Measurements from ENCODE around the gene PLEKHG3.

DNA sequence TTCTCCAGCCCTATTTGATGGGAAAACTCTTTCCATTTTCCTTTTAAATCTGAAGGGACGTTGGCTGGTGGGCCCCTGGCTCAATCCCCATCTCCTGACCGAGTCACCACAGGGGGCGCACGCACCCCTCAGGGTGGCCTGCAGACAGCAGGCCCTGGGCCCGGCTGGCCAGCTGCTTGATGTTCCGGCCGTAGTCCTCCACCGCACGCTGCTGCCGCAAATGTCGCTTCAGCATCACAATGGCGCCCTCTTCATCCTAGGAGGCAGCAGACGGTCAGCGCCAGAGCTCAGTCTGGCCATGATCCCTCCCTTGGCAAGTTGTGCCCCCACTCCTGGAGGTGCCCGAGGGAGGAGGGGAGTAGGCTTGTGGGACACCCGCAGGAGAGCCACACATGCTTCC lies 70.0 kb downstream of the PLEKHG3 start:
- TF ChIP-seq, protein P1, sequence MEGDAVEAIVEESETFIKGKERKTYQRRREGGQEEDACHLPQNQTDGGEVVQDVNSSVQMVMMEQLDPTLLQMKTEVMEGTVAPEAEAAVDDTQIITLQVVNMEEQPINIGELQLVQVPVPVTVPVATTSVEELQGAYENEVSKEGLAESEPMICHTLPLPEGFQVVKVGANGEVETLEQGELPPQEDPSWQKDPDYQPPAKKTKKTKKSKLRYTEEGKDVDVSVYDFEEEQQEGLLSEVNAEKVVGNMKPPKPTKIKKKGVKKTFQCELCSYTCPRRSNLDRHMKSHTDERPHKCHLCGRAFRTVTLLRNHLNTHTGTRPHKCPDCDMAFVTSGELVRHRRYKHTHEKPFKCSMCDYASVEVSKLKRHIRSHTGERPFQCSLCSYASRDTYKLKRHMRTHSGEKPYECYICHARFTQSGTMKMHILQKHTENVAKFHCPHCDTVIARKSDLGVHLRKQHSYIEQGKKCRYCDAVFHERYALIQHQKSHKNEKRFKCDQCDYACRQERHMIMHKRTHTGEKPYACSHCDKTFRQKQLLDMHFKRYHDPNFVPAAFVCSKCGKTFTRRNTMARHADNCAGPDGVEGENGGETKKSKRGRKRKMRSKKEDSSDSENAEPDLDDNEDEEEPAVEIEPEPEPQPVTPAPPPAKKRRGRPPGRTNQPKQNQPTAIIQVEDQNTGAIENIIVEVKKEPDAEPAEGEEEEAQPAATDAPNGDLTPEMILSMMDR (conservative IDR thresholded peaks at IDR 0.05; ENCODE audit: low read depth, low read length): no peak
- TF ChIP-seq RFX5 (IDR thresholded peaks at IDR 0.05; ENCODE audit: low read depth, low read length) (no peak), POLR2A (IDR thresholded peaks at IDR 0.05; ENCODE audit: low read depth, low read length) (no peak)
